K562 (cell line): ENCODE data around the gene DNAJC12. TPM values are rescaled to one million over a fixed set of nuclear protein-coding genes. Genes with fewer than 3 reads are reported as not detected.

Source experiments
- CREM ChIP-seq: IDR thresholded peaks from 2 replicates; pipeline ENCODE4 v1.6.1; 2014; ENCODE audit warnings: antibody characterized with exemption, low read depth
- DLX4 ChIP-seq: fragments of 250-450 bp; sonication (Bioruptor Pico); IDR thresholded peaks from 2 replicates; pipeline ENCODE4 v1.6.1; 2021; ENCODE audit warnings: mild to moderate bottlenecking
- HEY1 ChIP-seq: fragments of 250-450 bp; sonication (Bioruptor Pico); IDR thresholded peaks from 2 replicates; pipeline ENCODE4 v1.5.0; 2020; ENCODE audit warnings: mild to moderate bottlenecking, moderate library complexity, borderline replicate concordance
- KAT2B ChIP-seq: IDR thresholded peaks from one replicate; pipeline ENCODE4 v1.6.1; 2012; ENCODE audit warnings: low read depth, mild to moderate bottlenecking, control low read depth, inconsistent platforms, low read length, moderate library complexity
- MYNN ChIP-seq, 2 experiments: sonication (generic); formaldehyde crosslinking in 1 of 2; IDR thresholded peaks; 2 replicates each; pipeline versions ENCODE4 v1.5.0 to v1.6.1; 2016 to 2020; ENCODE audit warnings: antibody characterized with exemption in 1 of 2, missing genetic modification reagents in 1 of 2
- NCOA2 ChIP-seq, 2 experiments: fragments of 450-650 bp; IDR thresholded peaks; 2 replicates each; pipeline ENCODE4 v1.6.1; 2018; ENCODE audit warnings: mild to moderate bottlenecking in 2 of 2, moderate library complexity in 1 of 2; ENCODE audit not compliant: partially characterized antibody in 2 of 2
- NONO ChIP-seq, 2 experiments: fragments of 200-400 bp in 1 of 2; fragments of 450-650 bp in 1 of 2; formaldehyde crosslinking in 1 of 2; IDR thresholded peaks; 2 replicates each; pipeline ENCODE4 v1.6.1; 2017; ENCODE audit warnings: low read depth in 2 of 2, mild to moderate bottlenecking in 2 of 2, moderate library complexity in 2 of 2, low read length in 1 of 2
- PBX2 ChIP-seq, 2 experiments: IDR thresholded peaks in 1 of 2; conservative IDR thresholded peaks in 1 of 2; 2 replicates each; pipeline ENCODE4 v1.6.1; 2016; ENCODE audit warnings: low read depth in 2 of 2, mild to moderate bottlenecking in 1 of 2, missing compliant biosample characterization in 1 of 2, missing genetic modification characterization in 1 of 2, moderate library complexity in 1 of 2
- PRPF4 ChIP-seq: fragments of 200-400 bp; formaldehyde crosslinking; IDR thresholded peaks from one replicate; pipeline ENCODE4 v1.6.1; 2017; ENCODE audit warnings: low read length, low read depth, mild to moderate bottlenecking; ENCODE audit not compliant: insufficient read depth, poor library complexity, severe bottlenecking
- RCOR1 ChIP-seq, 2 experiments: IDR thresholded peaks; 2 replicates each; pipeline ENCODE4 v1.6.1; 2012; ENCODE audit warnings: low read depth in 2 of 2, low read length in 2 of 2, borderline replicate concordance in 1 of 2, improper control_type of control experiment in 1 of 2
- SMARCC2 ChIP-seq: fragments of 450-650 bp; IDR thresholded peaks from 2 replicates; pipeline ENCODE4 v1.6.1; 2017; ENCODE audit warnings: antibody characterized with exemption, moderate library complexity, mild to moderate bottlenecking, low read depth
- SP1 ChIP-seq: sonication (generic); formaldehyde crosslinking; IDR thresholded peaks from 2 replicates; pipeline ENCODE4 v1.8.1; 2022; ENCODE audit warnings: mild to moderate bottlenecking, missing genetic modification reagents
- SREBF2 ChIP-seq: sonication (generic); formaldehyde crosslinking; IDR thresholded peaks from 2 replicates; pipeline ENCODE4 v1.4.0; 2020; ENCODE audit warnings: mild to moderate bottlenecking, missing genetic modification reagents
- TCF7 ChIP-seq: sonication (generic); IDR thresholded peaks from 2 replicates; pipeline ENCODE4 v1.6.1; 2016; ENCODE audit warnings: antibody characterized with exemption, borderline replicate concordance
- ZKSCAN3 ChIP-seq: fragments of 250-450 bp; sonication (Bioruptor Pico); IDR thresholded peaks from 2 replicates; pipeline ENCODE4 v1.4.0; 2020
- ZNF57 ChIP-seq: fragments of 450-650 bp; formaldehyde crosslinking; IDR thresholded peaks from 2 replicates; pipeline ENCODE4 v1.4.0; 2020; ENCODE audit warnings: mild to moderate bottlenecking, moderate library complexity
- ZNF696 ChIP-seq: fragments of 250-450 bp; sonication (Bioruptor Pico); conservative IDR thresholded peaks from 2 replicates; pipeline ENCODE4 v1.4.0; 2020; ENCODE audit warnings: mild to moderate bottlenecking, moderate library complexity
- polyA plus RNA-seq, 8 experiments: library from polyadenylated mRNA; depleted of rRNA in 4 of 8; stranded (reverse) in 5 of 8; unstranded in 3 of 8; fragments of >200 nt; fragmentation: Nextera tagmentation in 2 of 8; fragmentation: Illumina TruSeq in 1 of 8; extraction: Ambion mirVana in 2 of 8; extraction: Trizol in 1 of 8; gene quantifications; 2 replicates each; pipeline versions ENCODE4 v1.2.1 to v1.2.3, GENCODE V29; 2011 to 2014; ENCODE audit warnings: inconsistent platforms in 1 of 8, missing spikeins in 1 of 8
- total RNA-seq, 7 experiments: library from RNA; depleted of rRNA in 6 of 7; stranded (reverse); fragments of >200 nt in 6 of 7; fragmentation: Illumina TruSeq in 2 of 7; extraction: Trizol in 2 of 7; gene quantifications; 2 replicates each; pipeline versions ENCODE4 v1.2.1 to v1.2.3, GENCODE V29; 2011 to 2021; ENCODE audit warnings: low replicate concordance in 1 of 7
- TF ChIP-seq, protein P1 (sequence below): sonication (generic); formaldehyde crosslinking; IDR thresholded peaks from 2 replicates; pipeline ENCODE4 v1.8.1; 2023; ENCODE audit warnings: mild to moderate bottlenecking, missing genetic modification reagents
- TF ChIP-seq, protein P2 (sequence below): sonication (generic); formaldehyde crosslinking; IDR thresholded peaks from 2 replicates; pipeline ENCODE4 v1.8.0; 2022; ENCODE audit warnings: mild to moderate bottlenecking, missing genetic modification reagents

Gene DNAJC12
- total and polyA plus RNA-seq, 9 of the 15 experiments (the other 6 are each of a cell fraction or from before 2014, with no cell fraction given): 7.4 to 95.9 (median 68.5) TPM

GRCh38 chr10:67793313-67793712, 44.7 kb downstream of the DNAJC12 start (continued):
- TF ChIP-seq RCOR1 (IDR thresholded peaks at IDR 0.05; ENCODE audit: borderline replicate concordance in 1 of 2, low read depth in 2 of 2, low read length in 2 of 2) (peak in 1 of 2 experiments; percentile 66; a peak in 2 of 4 replicates), DLX4 (CRISPR knock-in tag) (no peak), SMARCC2 (no peak), KAT2B (no peak), PRPF4 (no peak), ZNF57 (CRISPR knock-in tag) (no peak), SREBF2 (no peak), CREM (no peak), NCOA2 (IDR thresholded peaks at IDR 0.05; ENCODE audit: partially characterized antibody in 2 of 2) (no peak), PBX2 (CRISPR knock-in tag; IDR thresholded peaks at IDR 0.05; ENCODE audit: low read depth) (no peak), PBX2 (tag; conservative IDR thresholded peaks at IDR 0.05; ENCODE audit: low read depth) (peak; percentile 90), TCF7 (no peak), MYNN (IDR thresholded peaks at IDR 0.05) (no peak), MYNN (CRISPR knock-in tag; IDR thresholded peaks at IDR 0.05) (no peak), SP1 (CRISPR knock-in tag) (no peak), ZKSCAN3 (CRISPR knock-in tag) (no peak), NONO (IDR thresholded peaks at IDR 0.05; ENCODE audit: low read depth in 2 of 2, low read length in 1 of 2) (no peak), HEY1 (CRISPR knock-in tag) (0 out of 2 replicates have a peak, but pooled peaks have one; percentile 9), ZNF696 (CRISPR knock-in tag) (no peak)
- TF ChIP-seq, protein P1, sequence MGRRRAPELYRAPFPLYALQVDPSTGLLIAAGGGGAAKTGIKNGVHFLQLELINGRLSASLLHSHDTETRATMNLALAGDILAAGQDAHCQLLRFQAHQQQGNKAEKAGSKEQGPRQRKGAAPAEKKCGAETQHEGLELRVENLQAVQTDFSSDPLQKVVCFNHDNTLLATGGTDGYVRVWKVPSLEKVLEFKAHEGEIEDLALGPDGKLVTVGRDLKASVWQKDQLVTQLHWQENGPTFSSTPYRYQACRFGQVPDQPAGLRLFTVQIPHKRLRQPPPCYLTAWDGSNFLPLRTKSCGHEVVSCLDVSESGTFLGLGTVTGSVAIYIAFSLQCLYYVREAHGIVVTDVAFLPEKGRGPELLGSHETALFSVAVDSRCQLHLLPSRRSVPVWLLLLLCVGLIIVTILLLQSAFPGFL (CRISPR knock-in tag): no peak
- TF ChIP-seq, protein P2, sequence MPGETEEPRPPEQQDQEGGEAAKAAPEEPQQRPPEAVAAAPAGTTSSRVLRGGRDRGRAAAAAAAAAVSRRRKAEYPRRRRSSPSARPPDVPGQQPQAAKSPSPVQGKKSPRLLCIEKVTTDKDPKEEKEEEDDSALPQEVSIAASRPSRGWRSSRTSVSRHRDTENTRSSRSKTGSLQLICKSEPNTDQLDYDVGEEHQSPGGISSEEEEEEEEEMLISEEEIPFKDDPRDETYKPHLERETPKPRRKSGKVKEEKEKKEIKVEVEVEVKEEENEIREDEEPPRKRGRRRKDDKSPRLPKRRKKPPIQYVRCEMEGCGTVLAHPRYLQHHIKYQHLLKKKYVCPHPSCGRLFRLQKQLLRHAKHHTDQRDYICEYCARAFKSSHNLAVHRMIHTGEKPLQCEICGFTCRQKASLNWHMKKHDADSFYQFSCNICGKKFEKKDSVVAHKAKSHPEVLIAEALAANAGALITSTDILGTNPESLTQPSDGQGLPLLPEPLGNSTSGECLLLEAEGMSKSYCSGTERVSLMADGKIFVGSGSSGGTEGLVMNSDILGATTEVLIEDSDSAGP: no peak
